ENCODE measurements around the gene SHROOM2. TPM values are rescaled to one million over a fixed set of nuclear protein-coding genes. Genes with fewer than 3 reads are reported as not detected.
A peak's percentile ranks its signal among the peaks of the same experiment; 100 is the strongest.

SHROOM2 gene
- total RNA-seq, 1 donor from 2014 or later, result 6.2 TPM

DNA sequence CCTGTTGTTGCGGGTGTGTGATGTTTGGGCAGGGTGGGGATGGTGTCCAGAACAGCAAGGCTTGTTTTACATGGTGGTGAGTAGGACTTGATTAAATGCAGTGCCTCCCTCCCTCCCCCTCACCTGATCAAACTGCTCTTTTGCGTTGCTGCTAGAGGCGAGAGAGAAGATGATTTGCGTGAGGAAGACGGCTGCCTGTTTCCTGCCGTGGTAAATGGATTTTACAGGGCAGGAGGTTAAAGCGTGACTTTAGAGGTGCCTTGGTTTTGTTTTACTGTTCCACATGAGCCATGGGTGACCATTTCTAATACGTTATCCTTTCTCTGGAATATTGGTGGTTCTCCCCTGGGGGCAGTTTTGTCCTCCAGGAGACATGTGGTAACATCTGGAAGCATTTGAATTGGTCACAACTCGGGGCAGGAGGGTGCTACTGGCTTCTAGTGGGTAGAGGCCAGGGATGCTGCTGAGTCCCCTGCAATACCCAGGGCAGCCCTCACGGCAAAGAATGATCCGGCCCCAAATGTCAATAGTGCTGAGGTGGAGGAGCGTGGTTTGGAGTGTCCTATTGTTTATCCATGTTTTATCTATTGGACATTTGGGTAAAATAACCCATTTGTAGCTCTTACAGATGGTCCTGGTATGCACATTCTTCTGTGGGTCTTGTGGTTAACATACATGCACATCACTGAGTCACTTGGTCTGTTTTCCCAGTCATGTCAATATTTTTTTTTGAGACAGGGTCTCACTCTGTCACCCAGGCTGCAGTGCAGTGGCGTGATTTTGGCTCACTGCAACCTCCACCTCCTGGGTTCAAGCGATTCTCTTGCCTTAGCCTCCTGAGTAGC is 73.7 kb downstream of the SHROOM2 start:
- no peak for ATAC-seq
- intact Hi-C loops (cut with DNase I), result no loop called here
- no peak for DNase-seq (ENCODE audit: low spot score)

DNA sequence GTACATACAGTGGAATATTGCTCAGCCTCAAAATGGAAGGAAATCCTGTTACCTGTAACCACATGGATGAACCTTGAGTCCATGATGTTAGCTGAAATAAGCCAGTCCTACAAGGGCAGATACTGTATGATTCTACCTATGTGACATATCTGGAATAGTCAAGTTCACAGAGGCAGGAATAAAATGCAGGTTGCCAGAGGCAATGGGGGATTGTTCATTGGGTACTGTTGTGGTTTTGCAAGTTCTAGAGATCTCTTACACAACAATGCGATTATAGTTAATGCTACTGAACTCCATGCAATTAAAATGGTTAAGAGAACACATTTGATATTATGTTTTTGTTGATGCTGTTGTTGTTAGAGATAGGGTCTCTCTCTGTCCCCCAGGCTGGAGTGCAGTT is 74.6 kb downstream of the SHROOM2 start:
- intact Hi-C loops (cut with DNase I), result no loop called here
- ATAC-seq, result no peak
- DNase-seq (ENCODE audit: low spot score), result no peak

DNA sequence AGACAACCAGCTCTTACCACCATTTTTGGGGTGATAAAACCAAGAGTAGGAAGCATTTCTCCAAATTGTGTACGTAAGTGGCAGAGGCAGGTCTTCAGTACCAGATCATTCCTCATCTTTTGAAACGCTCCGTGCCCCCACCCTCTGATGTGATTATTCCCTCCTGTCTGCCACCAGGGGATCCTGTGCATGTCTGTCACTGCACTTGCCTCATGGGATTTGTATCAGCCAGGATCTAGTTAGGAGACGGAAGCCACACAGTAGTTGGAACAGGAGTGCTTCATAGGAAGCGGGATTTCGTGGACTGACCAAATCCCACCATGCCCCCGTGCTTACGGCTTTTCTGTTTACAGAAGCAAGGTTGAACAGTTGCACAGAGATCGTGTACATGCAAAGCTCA is 75.5 kb downstream of the SHROOM2 start:
- ATAC-seq (no peak), DNase-seq (ENCODE audit: low spot score) (no peak)
- intact Hi-C loops (cut with DNase I), result no loop called here

DNA sequence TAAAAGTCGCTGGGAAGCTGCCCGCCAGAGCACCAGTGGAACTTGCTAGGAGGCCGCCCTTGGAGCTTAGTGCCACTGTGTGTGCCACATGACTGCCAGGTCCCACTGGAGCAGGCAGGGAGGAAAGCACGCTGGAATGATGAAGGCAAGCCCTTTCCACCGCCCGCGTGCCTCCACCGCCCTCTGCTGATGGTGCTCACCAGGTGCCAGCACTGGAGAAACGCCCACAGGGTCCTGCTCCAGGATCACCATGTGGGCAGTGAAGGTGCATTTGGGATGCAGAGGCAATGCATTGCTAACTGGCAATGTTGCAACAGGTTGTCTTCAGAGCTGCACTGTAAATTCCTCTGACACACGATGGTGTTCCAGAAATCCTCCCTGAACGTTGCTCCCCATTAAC is 76.3 kb downstream of the SHROOM2 start:
- no peak for DNase-seq (ENCODE audit: low spot score)
- ATAC-seq, result no peak
- intact Hi-C loops (cut with DNase I), result no loop called here

DNA sequence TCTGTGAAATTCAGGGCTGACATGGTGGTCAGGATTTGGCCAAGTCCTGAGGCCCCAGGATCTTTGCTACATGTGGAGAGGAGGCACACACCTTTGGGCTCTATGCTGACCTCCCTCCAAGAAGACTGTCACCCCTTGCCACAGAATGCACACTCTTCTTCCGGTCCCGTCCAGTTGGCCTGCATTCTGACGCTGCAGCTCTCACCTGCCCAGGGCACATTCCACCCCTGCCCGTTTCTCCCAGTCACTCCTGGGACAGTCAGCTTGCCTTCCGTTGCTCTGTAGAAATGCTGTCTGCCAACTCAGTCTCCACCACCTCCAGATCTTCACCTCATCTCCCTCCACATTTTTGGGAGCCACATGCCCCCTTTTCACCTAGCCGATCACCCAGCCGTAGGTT is 76.7 kb downstream of the SHROOM2 start:
- intact Hi-C loops (cut with DNase I), result no loop called here
- DNase-seq (ENCODE audit: low spot score), result no peak
- no peak for ATAC-seq

DNA sequence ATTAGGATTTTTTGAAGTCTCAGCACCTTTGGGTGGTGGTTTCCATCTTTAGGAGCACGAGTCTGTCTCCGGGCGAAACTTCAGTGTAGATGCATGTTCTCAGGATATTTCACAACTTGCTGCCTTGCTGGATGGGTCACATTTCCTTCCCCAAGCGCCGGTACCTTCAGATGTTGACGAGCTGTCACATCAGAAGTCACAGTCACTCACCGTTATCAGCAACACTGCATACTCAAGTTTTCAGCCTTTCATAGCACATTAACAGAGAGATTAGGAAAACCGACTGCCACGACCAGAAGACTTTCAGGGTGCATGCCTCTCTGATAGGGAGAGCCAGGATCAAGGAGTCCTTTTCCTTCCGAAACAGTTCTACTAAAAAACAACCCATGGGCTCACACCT is 77.8 kb downstream of the SHROOM2 start:
- ATAC-seq (no peak), DNase-seq (ENCODE audit: low spot score) (no peak)
- intact Hi-C loops (cut with DNase I), result no loop called here

DNA sequence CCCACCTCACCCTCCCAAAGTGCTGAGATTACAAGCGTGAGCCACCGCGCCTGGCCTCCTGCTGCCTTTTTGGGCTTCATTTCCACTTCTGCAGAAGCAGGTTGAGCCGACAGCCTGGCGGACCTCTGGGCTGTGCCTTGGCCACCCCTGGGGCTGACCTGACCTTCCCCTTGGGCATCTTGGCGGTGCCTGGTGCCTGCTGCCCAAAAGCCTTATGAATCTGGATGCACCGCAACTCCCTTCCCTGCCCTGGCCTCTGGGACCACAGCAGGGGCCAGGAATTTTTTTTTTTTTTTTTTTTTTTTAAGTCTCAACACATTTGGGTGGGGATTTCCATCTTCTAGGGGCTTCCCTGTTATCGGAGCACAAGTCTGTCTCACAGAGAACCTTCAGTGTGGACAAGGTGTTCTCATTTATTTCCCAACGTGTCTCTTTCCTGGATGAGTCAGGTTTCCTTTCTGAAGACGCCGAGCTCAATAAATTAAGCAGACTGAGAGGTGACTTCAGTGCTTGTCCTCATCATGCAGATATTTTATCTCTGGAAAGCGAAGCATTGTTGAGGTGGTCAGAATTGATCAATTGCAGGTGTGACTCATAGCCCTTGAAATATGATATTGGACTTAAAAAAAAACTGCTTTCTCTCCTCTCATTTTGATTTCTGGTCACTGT is 79.7 kb downstream of the SHROOM2 start:
- ATAC-seq (no peak), DNase-seq (ENCODE audit: low spot score) (no peak)
- intact Hi-C loops (cut with DNase I), result no loop called here

DNA sequence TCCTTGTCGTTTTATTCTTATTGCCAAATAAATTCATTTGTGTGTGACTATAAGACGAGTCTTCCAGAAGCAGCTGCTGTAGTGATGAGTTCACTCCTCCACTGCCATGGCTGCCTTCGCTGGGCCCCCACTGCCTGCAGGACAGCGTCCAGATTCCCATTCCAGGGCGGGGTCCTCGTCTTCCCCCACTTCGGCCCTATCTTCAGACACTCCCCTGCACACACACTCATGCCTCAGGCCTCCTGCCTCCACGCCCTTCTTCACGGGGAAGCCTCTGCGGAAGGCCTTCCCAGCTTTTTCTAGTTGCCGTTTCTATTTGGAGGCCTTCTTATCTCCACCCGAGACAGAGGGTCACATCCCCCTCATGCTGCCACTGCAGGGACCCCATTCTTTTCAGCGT is 80.4 kb downstream of the SHROOM2 start:
- intact Hi-C loops (cut with DNase I), result no loop called here
- DNase-seq (ENCODE audit: low spot score), result no peak
- ATAC-seq, result no peak

DNA sequence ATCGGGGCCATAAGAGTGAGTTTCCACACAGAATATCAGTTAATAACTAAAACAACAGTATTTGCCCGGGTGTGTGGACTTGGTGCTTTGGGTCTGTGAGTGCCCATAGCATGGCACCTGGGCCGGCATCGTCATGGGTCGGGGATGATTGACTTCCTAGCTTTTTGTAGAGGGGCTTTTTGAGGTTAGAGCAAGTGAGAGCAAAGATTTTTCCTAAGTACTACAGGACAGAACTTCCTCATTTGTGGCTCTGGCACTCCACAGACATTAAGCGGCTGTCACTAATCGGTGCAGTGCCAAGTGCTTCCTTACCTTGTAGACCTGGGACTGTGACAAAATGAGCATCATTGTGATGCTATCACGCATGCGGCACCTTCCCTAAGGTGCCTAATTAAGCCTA is 81.0 kb downstream of the SHROOM2 start:
- ATAC-seq, result no peak
- intact Hi-C loops (cut with DNase I), result no loop called here
- DNase-seq (ENCODE audit: low spot score), result no peak

DNA sequence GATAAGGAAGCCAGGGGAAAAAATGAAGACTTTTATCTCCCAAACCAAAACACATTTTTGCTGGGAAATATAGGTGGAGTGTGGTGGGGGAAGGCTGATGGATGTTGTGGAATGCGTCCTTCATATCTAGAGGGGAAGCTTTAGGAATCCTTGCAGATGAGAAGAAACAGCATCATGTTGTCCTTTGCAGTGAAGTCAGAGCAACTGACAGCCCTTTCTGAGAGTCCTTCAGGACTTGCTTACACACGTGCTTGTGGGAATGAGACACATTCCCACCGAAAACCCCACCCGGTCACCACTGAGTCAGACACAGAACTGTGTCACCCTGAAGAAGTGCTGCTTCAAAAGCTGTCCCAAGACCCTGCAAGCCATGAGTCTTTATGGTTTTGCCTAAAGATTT is 81.5 kb downstream of the SHROOM2 start:
- intact Hi-C loops (cut with DNase I), result no loop called here
- no peak for DNase-seq (ENCODE audit: low spot score)
- no peak for ATAC-seq

DNA sequence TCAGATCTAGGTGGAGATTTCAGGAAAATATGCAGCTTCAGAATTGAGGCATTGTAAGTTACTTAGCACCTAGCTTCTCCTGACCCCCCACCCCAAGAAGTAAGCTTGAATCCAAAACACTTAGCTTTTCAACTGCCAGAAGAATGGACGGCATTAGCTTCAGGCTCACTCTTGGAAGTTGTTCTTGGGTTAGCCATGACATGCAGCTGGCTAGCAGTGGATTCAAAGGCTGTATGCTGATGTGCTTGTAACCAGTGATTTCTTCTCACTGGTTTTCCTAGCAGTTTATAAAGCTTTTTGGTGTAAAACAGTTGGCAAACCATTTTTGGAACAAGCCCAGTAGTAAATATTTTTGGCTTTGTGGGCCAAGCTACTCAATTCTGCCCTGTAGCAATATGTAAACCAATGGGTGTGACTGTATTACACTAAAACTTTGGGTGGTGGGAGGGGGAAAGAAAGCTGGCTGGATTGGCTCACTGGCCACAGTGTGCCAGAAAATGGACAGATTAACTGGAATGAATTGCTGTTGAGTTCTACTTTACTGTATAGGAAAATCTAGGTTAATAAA is 85.6 kb downstream of the SHROOM2 start:
- no peak for DNase-seq (ENCODE audit: low spot score)
- intact Hi-C loops (cut with DNase I), result loop anchor here (10.0 kb wide), 1 partner anchor 123 kb away; no protein-coding TSS in a partner anchor
- no peak for ATAC-seq

DNA sequence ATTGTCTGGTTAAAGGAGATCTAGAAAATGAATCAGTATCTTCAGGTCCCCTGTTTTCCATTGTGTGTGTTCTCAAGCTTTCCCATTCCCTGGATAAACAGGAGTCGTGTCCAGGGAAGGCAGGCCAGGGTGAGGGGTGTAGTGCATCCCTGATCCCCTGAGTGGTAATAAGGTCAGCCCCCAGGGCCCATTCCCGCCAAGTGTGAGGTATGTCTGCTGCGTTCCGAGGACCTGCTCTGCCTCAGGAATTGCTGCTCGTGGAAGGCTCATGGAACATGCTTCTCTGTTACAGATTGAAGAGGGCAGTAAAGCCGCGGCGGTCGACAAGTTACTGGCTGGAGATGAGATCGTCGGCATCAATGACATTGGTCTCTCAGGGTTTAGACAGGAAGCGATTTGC is 87.1 kb downstream of the SHROOM2 start:
- ATAC-seq (no peak), DNase-seq (ENCODE audit: low spot score) (no peak)
- intact Hi-C loops (cut with DNase I), result loop anchor here (10.0 kb wide), 1 partner anchor 121 kb away; no protein-coding TSS in a partner anchor

DNA sequence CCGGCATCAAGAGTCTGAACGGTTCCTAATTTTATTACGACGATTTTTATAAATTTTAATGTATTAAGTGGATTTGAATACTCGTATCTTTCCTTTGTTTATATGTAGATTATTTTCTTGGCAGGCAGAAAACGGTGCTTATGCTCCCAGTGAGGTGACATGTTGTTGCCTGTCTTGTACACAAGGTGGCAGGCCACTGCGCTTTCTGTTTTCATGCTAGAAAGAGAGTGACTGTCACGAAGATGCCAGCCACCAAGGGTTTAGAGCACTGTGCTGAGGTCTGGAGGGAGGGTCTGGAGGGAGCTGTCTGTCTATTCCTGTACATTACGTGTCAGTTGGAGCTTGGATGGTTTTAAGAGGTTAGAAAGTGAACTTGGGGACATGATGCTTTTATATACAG is 87.7 kb downstream of the SHROOM2 start:
- intact Hi-C loops (cut with DNase I), result loop anchor here (10.0 kb wide), 1 partner anchor 121 kb away; no protein-coding TSS in a partner anchor
- no peak for ATAC-seq
- DNase-seq (ENCODE audit: low spot score), result no peak

DNA sequence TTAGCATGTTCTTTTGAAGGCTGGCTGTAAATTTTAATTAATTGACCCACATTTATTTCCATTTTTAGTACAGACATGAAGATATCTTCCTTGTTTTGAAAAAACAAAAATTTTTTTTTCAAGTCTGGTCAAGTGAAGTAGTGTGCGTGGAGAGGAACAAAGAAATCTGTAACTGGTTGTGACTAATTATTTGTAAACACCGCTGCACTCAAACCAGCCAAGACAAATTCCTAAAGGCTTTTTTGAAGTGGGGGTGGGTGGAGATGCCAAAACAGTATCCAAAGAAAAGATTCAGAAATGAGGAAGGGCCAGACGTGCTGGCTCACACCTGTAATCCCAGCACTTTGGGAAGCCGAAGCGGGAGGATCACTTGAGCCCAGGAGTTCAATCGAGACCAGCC is 88.3 kb downstream of the SHROOM2 start:
- ATAC-seq (no peak), DNase-seq (ENCODE audit: low spot score) (no peak)
- intact Hi-C loops (cut with DNase I), result loop anchor here (10.0 kb wide), 1 partner anchor 120 kb away; no protein-coding TSS in a partner anchor

DNA sequence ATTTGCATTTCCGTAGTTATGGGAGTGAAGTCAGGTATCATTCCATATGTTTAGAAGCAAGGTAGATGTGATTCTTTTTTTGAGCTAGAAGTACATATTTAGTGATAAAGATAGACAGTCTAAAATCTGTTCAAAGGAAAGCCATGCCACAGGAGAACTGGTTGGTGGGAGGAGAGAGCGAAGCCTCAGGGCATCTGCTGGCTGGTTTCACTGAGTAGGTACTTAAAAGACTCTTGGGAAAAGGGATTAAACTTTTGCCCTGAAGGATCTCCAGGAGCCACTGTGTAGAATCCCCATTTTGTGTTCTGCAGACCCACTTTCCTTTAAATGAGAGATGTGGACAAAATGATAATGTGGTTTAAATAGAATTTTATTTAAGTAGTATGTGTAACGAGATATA is 89.6 kb downstream of the SHROOM2 start:
- intact Hi-C loops (cut with DNase I), result loop anchor here (10.0 kb wide), 1 partner anchor 119 kb away; no protein-coding TSS in a partner anchor
- DNase-seq (ENCODE audit: low spot score), result no peak
- no peak for ATAC-seq

DNA sequence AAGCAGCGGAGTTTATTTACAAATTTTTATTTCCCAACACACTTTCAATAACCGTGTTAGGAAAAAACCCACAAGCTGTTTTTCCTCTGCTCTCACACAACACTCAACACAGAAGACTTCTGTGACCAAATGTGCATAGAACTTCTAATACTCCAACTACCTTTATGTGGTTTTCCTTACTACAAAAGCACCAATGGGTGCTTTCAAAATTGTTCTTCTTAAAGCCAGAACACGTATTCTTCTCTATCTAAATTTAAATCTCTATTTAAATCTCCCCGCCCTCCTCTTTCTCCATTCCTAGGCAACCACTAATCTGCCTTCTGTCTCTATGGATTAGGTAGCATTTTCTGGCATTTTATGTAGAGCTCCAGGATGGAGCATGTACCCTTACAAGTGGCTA is 90.0 kb downstream of the SHROOM2 start:
- no peak for DNase-seq (ENCODE audit: low spot score)
- intact Hi-C loops (cut with DNase I), result loop anchor here (10.0 kb wide), 1 partner anchor 119 kb away; no protein-coding TSS in a partner anchor
- ATAC-seq, result no peak

DNA sequence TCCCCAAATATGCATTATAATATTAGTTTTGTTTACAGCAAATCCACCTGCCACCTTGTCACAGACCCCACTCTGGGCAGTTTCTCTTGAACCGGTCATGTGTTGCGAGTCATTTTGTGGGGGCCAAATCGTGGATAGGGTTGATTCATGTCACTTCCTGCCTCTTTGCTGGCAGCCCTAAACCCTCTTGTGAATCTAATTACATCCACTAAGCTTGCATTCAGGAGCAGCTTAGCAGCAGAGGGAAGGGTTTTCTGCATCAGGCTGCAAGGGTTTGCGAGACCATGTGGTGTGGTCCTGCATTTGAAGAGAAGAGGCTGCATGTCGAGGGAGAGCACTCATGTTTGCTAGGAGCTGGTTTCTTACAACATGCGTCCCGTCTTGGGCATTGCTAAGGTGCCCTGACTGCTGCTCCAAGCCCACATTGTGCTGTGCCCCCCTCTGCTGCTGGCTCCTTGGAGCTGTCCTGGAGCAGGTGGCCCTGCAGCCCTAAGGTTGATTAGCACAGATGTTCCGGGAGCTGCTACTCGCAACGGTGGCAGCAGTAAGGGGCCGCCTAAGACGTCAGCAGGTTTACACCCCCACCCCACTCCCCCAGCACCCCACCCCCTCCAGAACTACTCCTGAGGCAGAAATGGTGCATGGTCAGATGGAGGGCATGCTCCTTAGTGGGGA is 92.1 kb downstream of the SHROOM2 start:
- DNase-seq (ENCODE audit: low spot score) (no peak), ATAC-seq (no peak)
- intact Hi-C loops (cut with DNase I), result loop anchor here (10.0 kb wide), 1 partner anchor 117 kb away; no protein-coding TSS in a partner anchor

DNA sequence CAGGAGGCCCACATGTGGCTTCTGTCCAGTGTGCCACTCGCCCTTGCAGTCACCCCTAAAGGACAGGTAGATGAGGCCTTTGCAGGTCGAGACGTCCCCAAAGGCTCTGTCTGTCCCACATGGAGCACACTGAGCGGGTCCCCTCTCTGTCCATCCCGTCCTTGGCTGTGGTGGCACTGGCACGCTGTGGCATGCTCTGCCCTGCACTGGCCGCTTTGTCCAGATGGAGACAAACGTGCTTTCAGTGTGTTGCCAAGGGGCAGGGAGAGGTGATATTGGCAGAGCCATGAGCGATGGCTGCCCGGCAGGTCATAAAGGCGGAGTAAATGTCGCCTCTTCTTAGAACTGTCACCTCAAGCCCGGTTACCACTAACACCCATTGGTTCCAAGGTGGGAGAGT is 94.0 kb downstream of the SHROOM2 start:
- DNase-seq (ENCODE audit: low spot score), result peak; percentile 41
- intact Hi-C loops (cut with DNase I), result no loop called here
- peak; percentile 15 for ATAC-seq

DNA sequence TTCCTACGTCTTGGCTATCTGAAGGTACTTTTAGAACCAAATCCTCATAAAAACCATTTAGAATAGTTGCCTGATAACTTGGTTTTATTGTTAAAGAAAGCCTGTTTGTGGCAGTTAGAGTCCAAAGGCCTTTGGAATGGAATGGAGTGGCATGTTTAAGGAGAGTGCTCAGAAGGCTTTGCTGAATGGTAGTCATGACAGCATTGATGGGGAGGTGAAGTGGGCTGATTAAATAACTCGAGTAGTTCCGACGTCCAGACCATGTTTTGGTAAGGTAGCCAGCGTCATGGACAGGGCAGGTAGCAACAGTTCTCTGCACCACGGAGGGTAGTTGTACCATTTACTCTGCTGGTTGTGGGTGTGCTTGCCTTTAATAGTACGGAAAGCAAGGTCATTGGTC is 94.6 kb downstream of the SHROOM2 start:
- ATAC-seq (no peak), DNase-seq (ENCODE audit: low spot score) (peak; percentile 0)
- intact Hi-C loops (cut with DNase I), result no loop called here
